WTC11 (cell line): Measurements from ENCODE around the gene FGD2. TPM values are rescaled to one million over a fixed set of nuclear protein-coding genes. Genes with fewer than 3 reads are reported as not detected.
A peak's percentile ranks its signal among the peaks of the same experiment; 100 is the strongest.

Source experiments
- AFF4 ChIP-seq: sonication (generic); formaldehyde crosslinking; IDR thresholded peaks from 2 replicates; pipeline ENCODE4 v1.8.1; 2023; ENCODE audit warnings: mild to moderate bottlenecking, missing genetic modification reagents, borderline replicate concordance
- ARID4B ChIP-seq: sonication (generic); formaldehyde crosslinking; IDR thresholded peaks from 2 replicates; pipeline ENCODE4 v1.8.0; 2023; ENCODE audit warnings: missing genetic modification reagents, mild to moderate bottlenecking, borderline replicate concordance
- ATF6 ChIP-seq: sonication (generic); formaldehyde crosslinking; IDR thresholded peaks from 2 replicates; pipeline ENCODE4 v1.8.1; 2023; ENCODE audit warnings: mild to moderate bottlenecking, missing genetic modification reagents
- CBFB ChIP-seq: sonication (generic); formaldehyde crosslinking; IDR thresholded peaks from 2 replicates; pipeline ENCODE4 v1.8.1; 2022; ENCODE audit warnings: mild to moderate bottlenecking, low read depth, missing genetic modification reagents
- CDX4 ChIP-seq: fragments of 250-450 bp; sonication (Bioruptor Pico); IDR thresholded peaks from 2 replicates; pipeline ENCODE4 v1.9.0; 2021; ENCODE audit warnings: moderate library complexity, mild to moderate bottlenecking, inconsistent platforms, borderline replicate concordance
- CTCF ChIP-seq: fragments of 200-600 bp; IDR thresholded peaks from 2 replicates; pipeline ENCODE4 v1.8.0; 2022; ENCODE audit warnings: antibody characterized with exemption
- EMX1 ChIP-seq: fragments of 250-450 bp; sonication (Bioruptor Pico); IDR thresholded peaks from 2 replicates; pipeline ENCODE4 v1.8.0; 2021; ENCODE audit warnings: mild to moderate bottlenecking
- ERG ChIP-seq: fragments of 250-450 bp; sonication (Bioruptor Pico); IDR thresholded peaks from 2 replicates; pipeline ENCODE4 v1.8.0; 2021; ENCODE audit warnings: mild to moderate bottlenecking
- HMGXB4 ChIP-seq: sonication (generic); formaldehyde crosslinking; IDR thresholded peaks from 2 replicates; pipeline ENCODE4 v1.8.1; 2023; ENCODE audit warnings: mild to moderate bottlenecking, moderate library complexity, missing genetic modification reagents
- JAZF1 ChIP-seq: fragments of 250-450 bp; sonication (Bioruptor Pico); IDR thresholded peaks from 2 replicates; pipeline ENCODE4 v1.9.0; 2021; ENCODE audit warnings: moderate library complexity, mild to moderate bottlenecking, inconsistent platforms
- STAT6 ChIP-seq: sonication (generic); formaldehyde crosslinking; conservative IDR thresholded peaks from 2 replicates; pipeline ENCODE4 v1.8.1; 2023; ENCODE audit warnings: mild to moderate bottlenecking, low read depth, missing genetic modification reagents, moderate library complexity
- TCF7 ChIP-seq: sonication (generic); formaldehyde crosslinking; IDR thresholded peaks from 2 replicates; pipeline ENCODE4 v1.8.0; 2022; ENCODE audit warnings: mild to moderate bottlenecking, low read depth, missing genetic modification reagents, moderate library complexity
- ZBTB43 ChIP-seq: sonication (generic); formaldehyde crosslinking; IDR thresholded peaks from 2 replicates; pipeline ENCODE4 v1.8.1; 2023; ENCODE audit warnings: mild to moderate bottlenecking, missing genetic modification reagents
- ZNF671 ChIP-seq: fragments of 250-450 bp; sonication (Bioruptor Pico); IDR thresholded peaks from 2 replicates; pipeline ENCODE4 v1.8.0; 2021; ENCODE audit warnings: mild to moderate bottlenecking
- total RNA-seq: library from RNA; stranded (reverse); gene quantifications from 3 replicates; pipeline ENCODE4 v1.2.3, GENCODE V29; 2021

Gene FGD2
- total RNA-seq, 1 experiment from 2014 or later, result 0.31 TPM

- TF ChIP-seq ATF6 (CRISPR knock-in tag), result no peak
- TF ChIP-seq JAZF1, result no peak
- peak; percentile 56; the same call in 1 of the 2 replicates for TF ChIP-seq ARID4B (CRISPR knock-in tag)
- TF ChIP-seq ZBTB43 (CRISPR knock-in tag), result peak; percentile 79; the same call in 1 of the 2 replicates
- TF ChIP-seq ZNF671 (CRISPR knock-in tag), result no peak
- no peak for TF ChIP-seq ERG (CRISPR knock-in tag)
- no peak for TF ChIP-seq TCF7
- peak; percentile 70; the same call in 1 of the 2 replicates for TF ChIP-seq HMGXB4
- TF ChIP-seq STAT6 (CRISPR knock-in tag), result no peak
- TF ChIP-seq EMX1 (CRISPR knock-in tag), result no peak
- TF ChIP-seq AFF4 (CRISPR knock-in tag), result no peak
- TF ChIP-seq CBFB (CRISPR knock-in tag), result no peak
- TF ChIP-seq CTCF, result peak; percentile 71
- TF ChIP-seq CDX4 (CRISPR knock-in tag), result no peak
Measured at GRCh38 chr6:37051138-37052026, 45.9 kb downstream of the FGD2 start (continued).
